LNCAP (cell line): ENCODE measurements around the gene HCN3.

Experiments
- CTCF ChIP-seq: fragments of 450-650 bp; IDR thresholded peaks from 2 replicates; pipeline ENCODE4 v1.5.1; 2017; ENCODE audit warnings: mild to moderate bottlenecking

The HCN3 gene

GRCh38 chr1:155263067-155263466 is 14.2 kb upstream of the HCN3 start:
- no peak for TF ChIP-seq CTCF

GRCh38 chr1:155266553-155266952 is 10.7 kb upstream of the HCN3 start:
- TF ChIP-seq CTCF: no peak

- TF ChIP-seq CTCF: no peak
These were observed 9.9 kb upstream of the HCN3 start for GRCh38 chr1:155267373-155267772.

GRCh38 chr1:155268630-155269029 is 8.6 kb upstream of the HCN3 start:
- no peak for TF ChIP-seq CTCF

GRCh38 chr1:155269381-155269780 is 7.9 kb upstream of the HCN3 start:
- TF ChIP-seq CTCF: no peak

GRCh38 chr1:155272466-155273342 is 4.6 kb upstream of the HCN3 start:
- no peak for TF ChIP-seq CTCF

GRCh38 chr1:155273343-155274245 is 3.7 kb upstream of the HCN3 start, which contains the start of gene CLK2:
Gene CLK2, minus strand, starts transcription at chr1:155273504. Its CDS starts 2,527 bp downstream, at chr1:155270977.
- TF ChIP-seq CTCF: no peak
